OCI-LY7 (cell line): Measurements from ENCODE around the gene EGFR. TPM values are rescaled to one million over a fixed set of nuclear protein-coding genes. Genes with fewer than 3 reads are reported as not detected.

Experiments used
- BruUV-seq: library from RNA; stranded (reverse); fragments of 400-500 nt; replicated peaks from 2 replicates; lab custom pipeline; 2021; lab: Mats Ljungman, UMichigan
- CTCF ChIA-PET: fragments of 300-600 bp; sonication (Branson Sonifier 250); formaldehyde crosslinking; loops from one replicate; lab custom pipeline; 2022; ENCODE audit warnings: antibody characterized with exemption; ENCODE audit not compliant: unreplicated experiment; lab: Charles Lee
- POLR2A ChIA-PET: fragments of 300-600 bp; sonication (Branson Sonifier 250); formaldehyde crosslinking; loops from one replicate; lab custom pipeline; 2022; ENCODE audit warnings: antibody characterized with exemption; lab: Charles Lee
- DNase-seq: peaks from one replicate; pipeline ENCODE4 v3.0.0-alpha.2; 2015; ENCODE audit warnings: low spot score
- H2AFZ ChIP-seq: fragments of 200-600 bp; sonication (generic), shearing (Covaris generic); 2 replicates; pipeline ENCODE4 v1.6.1; 2014; ENCODE audit warnings: mild to moderate bottlenecking, antibody characterized with exemption, low read length, moderate library complexity
- H3K27ac ChIP-seq: fragments of 200-600 bp; sonication (generic); 2 replicates; pipeline ENCODE4 v1.5.1; 2014; ENCODE audit warnings: mixed run types, low read depth, mild to moderate bottlenecking, moderate library complexity, low read length, inconsistent platforms; ENCODE audit not compliant: poor library complexity, severe bottlenecking
- H3K36me3 ChIP-seq: fragments of 200-600 bp; sonication (generic); 2 replicates; pipeline ENCODE4 v1.6.1; 2014; ENCODE audit warnings: mild to moderate bottlenecking, antibody characterized with exemption, low read length, moderate library complexity, mixed read lengths; ENCODE audit not compliant: insufficient read depth
- H3K4me1 ChIP-seq: fragments of 200-600 bp; sonication (generic); 2 replicates; pipeline ENCODE4 v1.5.1; 2014; ENCODE audit warnings: mild to moderate bottlenecking, low read length; ENCODE audit not compliant: insufficient read depth, poor library complexity, severe bottlenecking
- H3K4me2 ChIP-seq: fragments of 200-600 bp; sonication (generic); 2 replicates; pipeline ENCODE4 v1.6.1; 2014; ENCODE audit warnings: mild to moderate bottlenecking, low read length
- H3K4me3 ChIP-seq: fragments of 200-600 bp; sonication (generic); 2 replicates; pipeline ENCODE4 v1.5.1; 2014; ENCODE audit warnings: mild to moderate bottlenecking, low read depth, low read length; ENCODE audit not compliant: poor library complexity, severe bottlenecking
- H3K79me2 ChIP-seq: fragments of 200-600 bp; sonication (generic); 2 replicates; pipeline ENCODE4 v1.6.1; 2016; ENCODE audit warnings: low read depth, mild to moderate bottlenecking, low read length, moderate library complexity, mixed read lengths; ENCODE audit not compliant: insufficient read depth
- H3K9me2 ChIP-seq: fragments of 200-600 bp; sonication (generic); 2 replicates; pipeline ENCODE4 v1.6.1; 2016; ENCODE audit warnings: mild to moderate bottlenecking, low read length, mixed read lengths; ENCODE audit not compliant: insufficient read depth
- H3K9me3 ChIP-seq: fragments of 200-600 bp; sonication (generic); 2 replicates; pipeline ENCODE4 v1.6.1; 2014; ENCODE audit warnings: mild to moderate bottlenecking, mixed run types, low read length, mixed read lengths
- H4K20me1 ChIP-seq: fragments of 200-600 bp; sonication (generic); 2 replicates; pipeline ENCODE4 v1.6.1; 2014; ENCODE audit warnings: mild to moderate bottlenecking, antibody characterized with exemption, low read length, moderate library complexity, mixed read lengths; ENCODE audit not compliant: insufficient read depth
- EZH2phosphoT487 ChIP-seq: fragments of 200-600 bp; sonication (generic); IDR thresholded peaks from 2 replicates; pipeline ENCODE4 v1.6.1; 2018; ENCODE audit warnings: low read depth, borderline replicate concordance, mild to moderate bottlenecking, mixed run types, antibody characterized with exemption, low read length, moderate library complexity, mixed read lengths
- intact Hi-C: fragments of 100-400 bp; cut with micrococcal nuclease; formaldehyde crosslinking; loops from one replicate; pipeline ENCODE4 v1.10.0; 2022; ENCODE audit not compliant: unreplicated experiment
- total RNA-seq, 2 experiments: library from RNA; depleted of rRNA in 1 of 2; stranded (reverse); fragments of >200 nt in 1 of 2; shearing (Covaris generic) in 1 of 2; gene quantifications; 2 replicates each; pipeline ENCODE4 v1.2.3, GENCODE V29; 2014 to 2022
- TF ChIP-seq, protein P1 (sequence below): fragments of 200-600 bp; sonication (generic); conservative IDR thresholded peaks from 2 replicates; pipeline ENCODE4 v1.5.1; 2014; ENCODE audit warnings: mild to moderate bottlenecking, antibody characterized with exemption, low read length, moderate library complexity, mixed read lengths

Gene EGFR
- total RNA-seq, 2 experiments from 2014 or later: 0.27 TPM; not detected in 1

- CTCF ChIA-PET: no interaction called here
- no peak overlapping the region for H3K4me3 ChIP-seq
- no peaks in the 10 kb centered on the region for H3K79me2 ChIP-seq
- H4K20me1 ChIP-seq: no peaks in the 10 kb centered on the region
- TF ChIP-seq, protein P1, sequence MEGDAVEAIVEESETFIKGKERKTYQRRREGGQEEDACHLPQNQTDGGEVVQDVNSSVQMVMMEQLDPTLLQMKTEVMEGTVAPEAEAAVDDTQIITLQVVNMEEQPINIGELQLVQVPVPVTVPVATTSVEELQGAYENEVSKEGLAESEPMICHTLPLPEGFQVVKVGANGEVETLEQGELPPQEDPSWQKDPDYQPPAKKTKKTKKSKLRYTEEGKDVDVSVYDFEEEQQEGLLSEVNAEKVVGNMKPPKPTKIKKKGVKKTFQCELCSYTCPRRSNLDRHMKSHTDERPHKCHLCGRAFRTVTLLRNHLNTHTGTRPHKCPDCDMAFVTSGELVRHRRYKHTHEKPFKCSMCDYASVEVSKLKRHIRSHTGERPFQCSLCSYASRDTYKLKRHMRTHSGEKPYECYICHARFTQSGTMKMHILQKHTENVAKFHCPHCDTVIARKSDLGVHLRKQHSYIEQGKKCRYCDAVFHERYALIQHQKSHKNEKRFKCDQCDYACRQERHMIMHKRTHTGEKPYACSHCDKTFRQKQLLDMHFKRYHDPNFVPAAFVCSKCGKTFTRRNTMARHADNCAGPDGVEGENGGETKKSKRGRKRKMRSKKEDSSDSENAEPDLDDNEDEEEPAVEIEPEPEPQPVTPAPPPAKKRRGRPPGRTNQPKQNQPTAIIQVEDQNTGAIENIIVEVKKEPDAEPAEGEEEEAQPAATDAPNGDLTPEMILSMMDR: no peak
- no peak for TF ChIP-seq EZH2phosphoT487
- no peak overlapping the region; the same call in 1 of the 2 replicates for H2AFZ ChIP-seq
- no peaks in the 10 kb centered on the region for H3K36me3 ChIP-seq
- no peak overlapping the region for H3K27ac ChIP-seq
- no peak for DNase-seq
- intact Hi-C loops: no loop called here
- POLR2A ChIA-PET: no interaction called here
- no TSS peak for BruUV-seq
- H3K4me2 ChIP-seq: no peak overlapping the region
- no peaks in the 10 kb centered on the region for H3K9me2 ChIP-seq
- no peaks in the 10 kb centered on the region for H3K9me3 ChIP-seq
- no peaks in the 10 kb centered on the region for H3K4me1 ChIP-seq
Measured at GRCh38 chr7:55130395-55131141, 111.8 kb downstream of the EGFR start.

- H3K4me2 ChIP-seq: no peak overlapping the region
- POLR2A ChIA-PET: no interaction called here
- intact Hi-C loops: no loop called here
Measured at GRCh38 chr7:55131142-55131929, 112.5 kb downstream of the EGFR start.

More at GRCh38 chr7:55131142-55131929, 112.5 kb downstream of the EGFR start:
- Histone ChIP-seq H3K79me2 (no peaks in the 10 kb centered on the region), H3K27ac (no peak overlapping the region), H4K20me1 (no peaks in the 10 kb centered on the region), H3K9me3 (no peaks in the 10 kb centered on the region), H3K9me2 (no peaks in the 10 kb centered on the region), H3K36me3 (no peaks in the 10 kb centered on the region), H3K4me3 (no peak overlapping the region), H2AFZ (no peak overlapping the region), H3K4me1 (no peaks in the 10 kb centered on the region)
- no peak for DNase-seq
- BruUV-seq: no TSS peak
- TF ChIP-seq, protein P1: no peak
- TF ChIP-seq EZH2phosphoT487: no peak
- CTCF ChIA-PET: no interaction called here
